ENCODE measurements around the gene FGFRL1.

The FGFRL1 gene

GRCh38 chr4:1041147-1041935 lies 29.9 kb downstream of the FGFRL1 start:
- Histone ChIP-seq H2AFZ (ENCODE audit: low read depth) (no peak overlapping the region), H3K36me3 (ENCODE audit: insufficient read depth) (no peaks in the 10 kb centered on the region), H4K20me1 (ENCODE audit: insufficient read depth) (no peaks in the 10 kb centered on the region), H3K79me2 (ENCODE audit: insufficient read depth, low read depth) (no peaks in the 10 kb centered on the region), H3K4me3 (IDR thresholded peaks at IDR 0.05; ENCODE audit: insufficient read depth, low read depth, low read length) (no peak overlapping the region), H3K27ac (no peak overlapping the region), H3K4me1 (ENCODE audit: low read depth, poor library complexity, severe bottlenecking) (no peaks in the 10 kb centered on the region), H3K4me2 (no peak overlapping the region), H3K27me3 (ENCODE audit: insufficient read depth, low read depth) (peaks cover 13% of the 10 kb centered on the region; the same call in 1 of the 2 replicates), H3K9ac (no peak overlapping the region)
- TF ChIP-seq CTCF (conservative IDR thresholded peaks at IDR 0.05; ENCODE audit: low read depth, low read length), result no peak

- TF ChIP-seq CTCF (conservative IDR thresholded peaks at IDR 0.05; ENCODE audit: low read depth, low read length), result no peak
Observed at GRCh38 chr4:1041936-1042330, 30.5 kb downstream of the FGFRL1 start.

GRCh38 chr4:1042352-1043055 lies 31.1 kb downstream of the FGFRL1 start:
- H3K4me1 ChIP-seq (ENCODE audit: low read depth, poor library complexity, severe bottlenecking), result no peaks in the 10 kb centered on the region
- no peak for TF ChIP-seq CTCF (conservative IDR thresholded peaks at IDR 0.05; ENCODE audit: low read depth, low read length)
- H3K27me3 ChIP-seq (ENCODE audit: insufficient read depth, low read depth), result peaks cover 13% of the 10 kb centered on the region; the same call in 1 of the 2 replicates

More at GRCh38 chr4:1041936-1042330, 30.5 kb downstream of the FGFRL1 start:
- no peaks in the 10 kb centered on the region for H3K4me1 ChIP-seq (ENCODE audit: low read depth, poor library complexity, severe bottlenecking)
- no peak overlapping the region for H3K4me3 ChIP-seq (IDR thresholded peaks at IDR 0.05; ENCODE audit: insufficient read depth, low read depth, low read length)
- H3K27me3 ChIP-seq (ENCODE audit: insufficient read depth, low read depth), result peaks cover 13% of the 10 kb centered on the region; the same call in 1 of the 2 replicates
- no peak overlapping the region for H3K4me2 ChIP-seq
- H3K27ac ChIP-seq, result no peak overlapping the region
- H2AFZ ChIP-seq (ENCODE audit: low read depth), result no peak overlapping the region
- H3K79me2 ChIP-seq (ENCODE audit: insufficient read depth, low read depth), result no peaks in the 10 kb centered on the region
- H3K36me3 ChIP-seq (ENCODE audit: insufficient read depth), result no peaks in the 10 kb centered on the region
- H3K9ac ChIP-seq, result no peak overlapping the region
- H4K20me1 ChIP-seq (ENCODE audit: insufficient read depth), result no peaks in the 10 kb centered on the region

GRCh38 chr4:1043162-1043561 lies 31.7 kb downstream of the FGFRL1 start:
- H3K4me2 ChIP-seq, result no peak overlapping the region
- no peak overlapping the region for H2AFZ ChIP-seq (ENCODE audit: low read depth)
- no peak overlapping the region for H3K27ac ChIP-seq
- H3K79me2 ChIP-seq (ENCODE audit: insufficient read depth, low read depth), result no peaks in the 10 kb centered on the region
- no peak overlapping the region for H3K4me3 ChIP-seq (IDR thresholded peaks at IDR 0.05; ENCODE audit: insufficient read depth, low read depth, low read length)
- H3K9ac ChIP-seq, result no peak overlapping the region
- no peaks in the 10 kb centered on the region for H4K20me1 ChIP-seq (ENCODE audit: insufficient read depth)
- no peak for TF ChIP-seq CTCF (conservative IDR thresholded peaks at IDR 0.05; ENCODE audit: low read depth, low read length)
- H3K36me3 ChIP-seq (ENCODE audit: insufficient read depth), result no peaks in the 10 kb centered on the region
- H3K27me3 ChIP-seq (ENCODE audit: insufficient read depth, low read depth), result peaks cover 11% of the 10 kb centered on the region; the same call in 1 of the 2 replicates
- no peaks in the 10 kb centered on the region for H3K4me1 ChIP-seq (ENCODE audit: low read depth, poor library complexity, severe bottlenecking)

More at GRCh38 chr4:1042352-1043055, 31.1 kb downstream of the FGFRL1 start:
- H3K4me3 ChIP-seq (IDR thresholded peaks at IDR 0.05; ENCODE audit: insufficient read depth, low read depth, low read length), result no peak overlapping the region
- H3K9ac ChIP-seq, result no peak overlapping the region
- H3K4me2 ChIP-seq, result no peak overlapping the region
- no peak overlapping the region for H3K27ac ChIP-seq
- no peaks in the 10 kb centered on the region for H3K36me3 ChIP-seq (ENCODE audit: insufficient read depth)
- no peaks in the 10 kb centered on the region for H4K20me1 ChIP-seq (ENCODE audit: insufficient read depth)
- no peaks in the 10 kb centered on the region for H3K79me2 ChIP-seq (ENCODE audit: insufficient read depth, low read depth)
- H2AFZ ChIP-seq (ENCODE audit: low read depth), result no peak overlapping the region
